HCT116 (cell line): Measurements from ENCODE around the gene AMBP. TPM values are rescaled to one million over a fixed set of nuclear protein-coding genes. Genes with fewer than 3 reads are reported as not detected.

Experiments
- ATAC-seq: fragments of 200-7000 bp; cut with Tn5 transposase; 2 replicates; pipeline ENCODE4 v1.9.1; 2020; ENCODE audit warnings: mild to moderate bottlenecking, moderate library complexity
- BruUV-seq: library from RNA; stranded (reverse); fragments of 400-500 nt; replicated peaks from 2 replicates; lab custom pipeline; 2021; lab: Mats Ljungman, UMichigan
- CTCF ChIA-PET: fragments of 300-600 bp; sonication (Branson Sonifier 250); formaldehyde crosslinking; loops from one replicate; lab custom pipeline; 2021; ENCODE audit warnings: antibody characterized with exemption; lab: Charles Lee
- POLR2A ChIA-PET: fragments of 300-600, 350-600 bp; sonication (Branson Sonifier 250); formaldehyde crosslinking; loops from one replicate; lab custom pipeline; 2021; ENCODE audit warnings: antibody characterized with exemption; lab: Charles Lee
- RAD21 ChIA-PET, 2 experiments: fragments of 300-600 bp; sonication (Branson Sonifier 250); formaldehyde crosslinking; loops; one replicate each; lab custom pipeline; 2023; ENCODE audit warnings: low total read pairs in 2 of 2; ENCODE audit not compliant: uncharacterized antibody in 2 of 2, unreplicated experiment in 2 of 2, low non-redundant PET in 1 of 2; lab: Charles Lee
- DNase-seq: peaks from one replicate; pipeline ENCODE4 v3.0.0-alpha.2; 2010; ENCODE audit warnings: low read depth, low spot score
- H2AFZ ChIP-seq: fragments of 200-600 bp; shearing (Covaris generic), sonication (generic); 2 replicates; pipeline ENCODE4 v1.6.1; 2017; ENCODE audit warnings: low read depth, mixed run types, mixed read lengths, antibody characterized with exemption, low read length; ENCODE audit not compliant: poor library complexity, severe bottlenecking
- H3K27ac ChIP-seq: 2 replicates; pipeline ENCODE4 v1.5.1; 2012; ENCODE audit warnings: low read depth, low read length
- H3K27me3 ChIP-seq: fragments of 200-600 bp; sonication (generic); 2 replicates; pipeline ENCODE4 v1.6.1; 2016; ENCODE audit warnings: mixed run types, low read length, mixed read lengths; ENCODE audit not compliant: insufficient read depth
- H3K36me3 ChIP-seq, 2 experiments: fragments of 200-500 bp in 1 of 2; fragments of 200-600 bp in 1 of 2; sonication (Bioruptor generic) in 1 of 2; sonication (generic) in 1 of 2; 2 replicates each; pipeline versions ENCODE4 v1.5.1 to v1.6.1; 2014 to 2016; ENCODE audit warnings: low read length in 2 of 2, inconsistent platforms in 1 of 2, mixed read lengths in 1 of 2, mixed run types in 1 of 2; ENCODE audit not compliant: insufficient read depth in 2 of 2, control insufficient read depth in 1 of 2
- H3K4me1 ChIP-seq, 2 experiments: fragments of 200-600 bp in 1 of 2; sonication (generic) in 1 of 2; 2 replicates each; pipeline versions ENCODE4 v1.5.1 to v1.6.1; 2012 to 2017; ENCODE audit warnings: low read length in 2 of 2, inconsistent platforms in 1 of 2, mild to moderate bottlenecking in 1 of 2, mixed read lengths in 1 of 2, mixed run types in 1 of 2, moderate library complexity in 1 of 2; ENCODE audit not compliant: insufficient read depth in 2 of 2, control insufficient read depth in 1 of 2
- H3K4me2 ChIP-seq: fragments of 200-600 bp; sonication (generic); 2 replicates; pipeline ENCODE4 v1.6.1; 2017; ENCODE audit warnings: mixed run types, low read length, mixed read lengths
- H3K4me3 ChIP-seq, 2 experiments: fragments of 200-600 bp in 1 of 2; sonication (generic) in 1 of 2; replicated peaks in 1 of 2; 2 replicates each; pipeline ENCODE4 v1.5.1; 2011 to 2016; ENCODE audit warnings: low read length in 2 of 2, control low read depth in 1 of 2, low read depth in 1 of 2, mild to moderate bottlenecking in 1 of 2, mixed read lengths in 1 of 2, mixed run types in 1 of 2
- H3K79me2 ChIP-seq: fragments of 200-600 bp; sonication (generic); 2 replicates; pipeline ENCODE4 v1.6.1; 2017; ENCODE audit warnings: mild to moderate bottlenecking, mixed run types, low read length, moderate library complexity, mixed read lengths; ENCODE audit not compliant: insufficient read depth
- H3K9ac ChIP-seq: fragments of 200-600 bp; sonication (generic); 2 replicates; pipeline ENCODE4 v1.6.1; 2016; ENCODE audit warnings: low read length, mixed read lengths
- H3K9me2 ChIP-seq: fragments of 200-600 bp; sonication (generic), shearing (Covaris generic); 2 replicates; pipeline ENCODE4 v1.6.1; 2017; ENCODE audit warnings: mixed run types, mild to moderate bottlenecking, moderate library complexity; ENCODE audit not compliant: insufficient read depth
- H3K9me3 ChIP-seq, 2 experiments: fragments of 200-500 bp in 1 of 2; fragments of 200-600 bp in 1 of 2; sonication (Bioruptor generic) in 1 of 2; sonication (generic) in 1 of 2; 2 replicates each; pipeline ENCODE4 v1.6.1; 2014 to 2017; ENCODE audit warnings: low read length in 2 of 2, mixed read lengths in 2 of 2, inconsistent platforms in 1 of 2, low read depth in 1 of 2, mild to moderate bottlenecking in 1 of 2, mixed run types in 1 of 2, moderate library complexity in 1 of 2; ENCODE audit not compliant: control insufficient read depth in 1 of 2, insufficient read depth in 1 of 2
- H4K20me1 ChIP-seq: fragments of 200-600 bp; sonication (generic), shearing (Covaris generic); 2 replicates; pipeline ENCODE4 v1.6.1; 2017; ENCODE audit warnings: mixed run types, mild to moderate bottlenecking, moderate library complexity; ENCODE audit not compliant: insufficient read depth
- CTCF ChIP-seq, 3 experiments: fragments of 200-600 bp in 1 of 3; sonication (generic) in 1 of 3; IDR thresholded peaks in 2 of 3; conservative IDR thresholded peaks in 1 of 3; 2 replicates each; pipeline ENCODE4 v1.5.1; 2012 to 2017; ENCODE audit warnings: low read depth in 2 of 3, low read length in 2 of 3, antibody characterized with exemption in 1 of 3, borderline replicate concordance in 1 of 3, control low read depth in 1 of 3, mild to moderate bottlenecking in 1 of 3, mixed read lengths in 1 of 3, mixed run types in 1 of 3, moderate library complexity in 1 of 3; ENCODE audit not compliant: insufficient read depth in 1 of 3
- MAX ChIP-seq: IDR thresholded peaks from 2 replicates; pipeline ENCODE4 v1.6.1; 2012
- RAD21 ChIP-seq: IDR thresholded peaks from 2 replicates; pipeline ENCODE4 v1.6.1; 2012; ENCODE audit warnings: low read depth, mild to moderate bottlenecking
- YY1 ChIP-seq: IDR thresholded peaks from 2 replicates; pipeline ENCODE4 v1.6.1; 2011; ENCODE audit warnings: low read length, low read depth, moderate library complexity, mild to moderate bottlenecking; ENCODE audit not compliant: insufficient replicate concordance; ENCODE audit errors: extremely low read depth
- ZBTB33 ChIP-seq: IDR thresholded peaks from 2 replicates; pipeline ENCODE4 v1.6.1; 2011; ENCODE audit warnings: mild to moderate bottlenecking, low read length, moderate library complexity; ENCODE audit not compliant: insufficient replicate concordance; ENCODE audit errors: extremely low read depth
- intact Hi-C: fragments of 100-400 bp; cut with micrococcal nuclease; formaldehyde crosslinking; loops from 2 replicates; pipeline ENCODE4 v1.10.0; 2022
- total RNA-seq: library from RNA; stranded (reverse); gene quantifications from one replicate; pipeline ENCODE4 v1.2.1, GENCODE V29; 2021; ENCODE audit not compliant: unreplicated experiment

Gene AMBP
- total RNA-seq, 1 experiment from 2014 or later: 1.9 TPM

- peak; percentile 97 for ATAC-seq
- H4K20me1 ChIP-seq: no peaks in the 10 kb centered on the region
- no peaks in the 10 kb centered on the region for H3K9me2 ChIP-seq
- BruUV-seq: no TSS peak
- TF ChIP-seq RAD21 (peak; percentile 91), MAX (peak; percentile 89), YY1 (peak; percentile 40), ZBTB33 (no peak), CTCF (IDR thresholded peaks at IDR 0.05 in 2 of 3, conservative IDR thresholded peaks at IDR 0.05 in 1 of 3; ENCODE audit: borderline replicate concordance in 1 of 3, insufficient read depth in 1 of 3, low read depth in 2 of 3, low read length in 2 of 3) (peak; percentile 86 to 91 (median 87))
- H3K9me3 ChIP-seq: no peaks in the 10 kb centered on the region
- no peaks in the 10 kb centered on the region for H3K27me3 ChIP-seq
- H3K27ac ChIP-seq: no peak overlapping the region
- no peak overlapping the region for H3K4me3 ChIP-seq
- peak; percentile 70 for DNase-seq
- H3K9ac ChIP-seq: no peak overlapping the region
- no peaks in the 10 kb centered on the region for H3K4me1 ChIP-seq
- POLR2A ChIA-PET: no interaction called here
- no peak overlapping the region for H2AFZ ChIP-seq
- H3K79me2 ChIP-seq: no peaks in the 10 kb centered on the region
- intact Hi-C loops: loop anchor here (1.0 kb wide), 2 partner anchors 209 to 223 kb away; no protein-coding TSS in a partner anchor
- H3K4me2 ChIP-seq: no peak overlapping the region
- CTCF ChIA-PET: interaction anchor here (0.6 to 3.1 kb wide), 21 partner anchors 9 to 400 kb away, joined by 3 to 41 read pairs (median 5); no protein-coding TSS in a partner anchor
- H3K36me3 ChIP-seq: no peaks in the 10 kb centered on the region
- RAD21 ChIA-PET: interaction anchor here (0.9 to 1.2 kb wide), 5 partner anchors 26 to 345 kb away, joined by 3 to 16 read pairs (median 7); no protein-coding TSS in a partner anchor
Measured at GRCh38 chr9:114082017-114082762, 4.1 kb upstream of the AMBP start.
